GM21367 (cell line): ENCODE results near the gene UBIAD1.
"Not testable (repeated sequence)": the region's sequence is repeated elsewhere in the genome, so short reads cannot be mapped to it uniquely, and the experiment has no call there.

Experiments
- ATAC-seq: cut with Tn5 transposase; IDR thresholded peaks from one replicate; pipeline ENCODE4 v1.9.1; 2021; ENCODE audit not compliant: unreplicated experiment

The UBIAD1 gene

GRCh38 chr1:11279152-11279551, 6.2 kb downstream of the UBIAD1 start:
- ATAC-seq: no peak

- ATAC-seq: no peak
Measured at GRCh38 chr1:11279630-11280029, 6.6 kb downstream of the UBIAD1 start.

GRCh38 chr1:11280719-11281376, 7.8 kb downstream of the UBIAD1 start:
- no peak for ATAC-seq

DNA sequence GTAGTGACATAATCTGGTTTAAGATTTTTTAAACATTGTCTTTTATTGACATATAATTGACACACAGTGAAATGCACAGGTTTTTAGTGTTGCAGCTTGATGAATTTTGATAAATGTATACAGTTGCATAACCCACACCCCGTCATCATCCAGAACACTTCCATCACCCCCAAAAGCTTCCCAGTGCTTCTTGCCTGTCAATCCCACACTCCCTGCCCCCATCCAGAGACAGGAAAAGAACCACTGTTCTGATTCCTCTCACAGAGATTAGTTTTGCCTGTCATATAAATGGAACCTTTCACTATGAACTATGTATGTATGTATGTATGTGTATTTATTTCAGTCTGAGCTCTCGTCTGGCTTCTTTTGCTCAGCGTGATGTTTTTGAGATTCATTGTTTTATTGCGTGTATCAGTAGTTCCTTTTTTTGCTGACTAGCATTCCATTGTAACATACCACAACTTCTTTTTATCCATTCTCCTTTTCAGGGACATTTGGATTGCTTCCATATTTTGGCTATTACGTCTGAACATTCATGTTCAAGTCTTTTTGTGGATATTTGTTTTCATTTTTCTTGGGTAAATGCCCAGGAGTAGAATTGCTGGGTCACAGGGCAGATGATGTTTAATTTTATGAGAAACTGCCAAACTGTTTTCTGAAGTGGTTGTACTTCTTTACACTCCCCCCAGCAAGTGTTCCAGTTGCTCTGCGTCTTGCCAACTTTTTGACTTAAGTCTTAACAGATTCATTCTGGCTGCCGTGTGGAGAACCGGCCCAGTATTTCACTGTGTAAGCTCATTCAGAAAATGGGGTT, 8.7 kb downstream of the UBIAD1 start:
- ATAC-seq: no peak

GRCh38 chr1:11283151-11283550, 10.2 kb downstream of the UBIAD1 start:
- ATAC-seq: no peak

DNA sequence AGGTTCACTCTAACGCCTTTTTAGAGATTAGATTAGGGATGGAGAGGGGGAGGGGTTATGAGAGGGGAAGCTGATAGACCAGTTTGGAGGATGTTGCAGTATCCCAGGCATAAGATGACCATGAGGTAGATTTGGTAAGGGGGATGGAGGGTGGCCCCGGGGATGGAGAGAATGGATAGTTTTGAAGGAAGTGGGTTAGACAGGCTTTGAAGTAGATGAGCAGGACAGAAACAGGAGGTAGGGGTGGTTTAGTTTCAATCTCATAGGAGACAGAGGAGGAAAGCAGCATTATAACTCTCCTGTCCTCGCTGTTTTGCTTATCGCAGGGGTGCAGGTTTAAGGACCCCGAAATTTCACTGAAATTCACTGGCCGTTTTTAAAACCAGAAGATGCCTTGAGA, 11.8 kb downstream of the UBIAD1 start:
- no peak for ATAC-seq

- ATAC-seq: no peak
Measured at GRCh38 chr1:11285883-11286734, 13.1 kb downstream of the UBIAD1 start.

GRCh38 chr1:11286735-11287410, 13.9 kb downstream of the UBIAD1 start:
- ATAC-seq: no peak

GRCh38 chr1:11289064-11289463, 16.1 kb downstream of the UBIAD1 start:
- no peak for ATAC-seq

DNA sequence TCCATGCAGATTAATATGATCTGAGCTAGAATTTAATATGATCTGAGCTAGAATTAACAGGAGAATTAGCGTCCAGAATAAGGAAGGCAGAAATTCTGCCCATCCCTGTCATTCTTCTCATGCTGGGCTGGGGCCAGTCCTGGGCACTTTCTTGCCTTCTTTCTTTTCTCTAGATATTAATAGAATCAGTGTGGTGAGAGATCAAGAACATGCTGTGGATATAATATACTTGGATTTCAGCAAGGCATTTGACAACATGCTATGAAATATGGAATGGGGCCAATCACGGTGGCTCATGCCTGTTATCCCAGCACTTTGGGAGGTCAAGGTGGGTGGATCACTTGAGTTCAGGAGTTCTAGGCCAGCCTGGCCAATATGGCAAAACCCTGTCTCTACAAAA, 18.1 kb downstream of the UBIAD1 start:
- ATAC-seq: no peak

DNA sequence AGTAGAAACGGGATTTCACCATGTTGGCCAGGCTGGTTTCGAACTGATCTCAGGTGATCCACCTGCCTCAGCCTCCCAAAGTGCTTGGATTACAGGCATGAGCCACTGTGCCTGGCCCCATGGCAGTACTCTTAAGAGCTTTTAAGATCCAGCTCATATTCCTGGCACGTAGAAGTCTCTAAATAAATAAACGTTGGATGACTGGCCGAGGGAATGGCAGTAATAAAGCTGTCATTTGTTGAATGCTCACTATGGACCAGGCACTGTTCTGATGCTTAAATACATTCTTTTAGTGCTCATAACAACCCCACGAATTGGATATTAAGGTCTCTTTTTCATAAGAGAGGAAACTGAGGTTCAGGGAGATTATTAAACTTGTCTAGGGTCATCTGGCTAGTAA, 20.9 kb downstream of the UBIAD1 start:
- ATAC-seq: no peak

- ATAC-seq: no peak
Measured at GRCh38 chr1:11294951-11295350, 22.0 kb downstream of the UBIAD1 start.

- no peak for ATAC-seq
Measured at GRCh38 chr1:11295905-11296304, 22.9 kb downstream of the UBIAD1 start.

DNA sequence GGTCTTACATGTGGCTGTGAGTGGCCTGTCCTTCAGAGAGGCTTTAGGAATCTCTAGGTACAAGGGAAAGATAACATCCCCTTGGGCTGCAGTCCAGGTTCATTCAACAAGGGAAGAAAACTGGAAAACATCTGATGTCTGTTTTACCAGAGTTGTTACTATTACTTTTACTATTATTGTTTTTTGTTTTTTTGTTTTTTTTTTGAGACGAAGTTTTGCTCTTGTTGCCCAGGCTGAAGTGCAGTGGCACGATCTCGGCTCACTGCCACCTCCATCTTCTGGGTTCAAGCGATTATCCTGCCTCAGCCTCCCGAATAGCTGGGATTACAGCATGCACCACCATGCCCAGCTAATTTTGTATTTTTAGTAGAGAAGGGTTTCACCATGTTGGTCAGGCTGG, 24.8 kb downstream of the UBIAD1 start:
- ATAC-seq: not testable (repeated sequence)

GRCh38 chr1:11298390-11299224, 25.6 kb downstream of the UBIAD1 start:
- ATAC-seq: no peak

GRCh38 chr1:11299225-11299574, 26.2 kb downstream of the UBIAD1 start:
- ATAC-seq: no peak

- no peak for ATAC-seq
Measured at GRCh38 chr1:11301601-11302000, 28.6 kb downstream of the UBIAD1 start.

DNA sequence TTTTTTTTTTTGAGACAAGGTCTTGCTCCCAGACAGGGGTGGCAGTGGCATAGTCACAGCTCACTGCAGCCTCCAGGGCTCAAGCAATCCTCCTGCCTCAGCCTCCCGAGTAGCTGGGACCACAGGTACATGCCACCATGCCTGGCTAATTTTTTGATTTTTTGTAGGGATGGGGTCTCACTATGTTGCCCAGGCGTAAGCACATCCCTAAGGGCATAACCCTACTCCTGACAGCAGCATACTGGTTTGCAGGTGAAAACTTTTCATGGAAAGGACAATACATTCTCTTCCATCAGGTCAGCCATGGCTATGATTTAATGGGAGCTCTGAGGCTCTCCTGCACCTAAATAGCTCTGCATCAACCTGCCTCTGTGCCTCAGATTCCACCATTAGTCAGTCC, 29.4 kb downstream of the UBIAD1 start:
- no peak for ATAC-seq

GRCh38 chr1:11305516-11305915, 32.5 kb downstream of the UBIAD1 start:
- ATAC-seq: not testable (repeated sequence)

DNA sequence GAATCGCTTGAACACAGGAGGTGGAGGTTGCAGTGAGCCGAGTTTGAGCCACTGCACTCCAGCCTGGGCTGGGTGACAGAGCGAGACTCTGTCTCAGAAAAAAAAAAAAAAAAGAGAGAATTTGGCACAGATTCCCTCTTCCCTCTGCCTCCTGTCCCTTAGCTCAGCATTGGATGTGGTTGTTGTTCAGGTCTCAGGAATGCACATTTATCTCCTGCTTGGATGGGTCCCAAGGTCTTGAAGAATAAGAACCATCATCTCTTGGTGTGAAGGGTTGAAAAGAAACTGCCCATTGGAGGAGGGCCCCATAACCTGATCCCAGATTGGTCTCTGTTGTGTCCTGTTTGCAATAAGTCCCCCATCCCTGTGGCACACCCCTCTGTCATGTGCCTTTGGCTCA, 34.9 kb downstream of the UBIAD1 start:
- ATAC-seq: no peak
